ENCODE results near the gene SYCP1. TPM values are rescaled to one million over a fixed set of nuclear protein-coding genes. Genes with fewer than 3 reads are reported as not detected.

The SYCP1 gene
- total and polyA plus RNA-seq, 10 of the 15 experiments (the other 5 are each of a cell fraction or from before 2014, with no cell fraction given) = not detected

GRCh38 chr1:115012434-115012833 lies 157.8 kb downstream of the SYCP1 start (continued):
- TF ChIP-seq BCL3 (IDR thresholded peaks at IDR 0.05; ENCODE audit: borderline replicate concordance, insufficient read depth, low read depth, low read length, poor library complexity, severe bottlenecking) (no peak), CHD4 (IDR thresholded peaks at IDR 0.05) (no peak), BCLAF1 (IDR thresholded peaks at IDR 0.05) (no peak), NFXL1 (IDR thresholded peaks at IDR 0.05; ENCODE audit: borderline replicate concordance) (no peak), FOXK2 (IDR thresholded peaks at IDR 0.05) (no peak), NR2F1 (conservative IDR thresholded peaks at IDR 0.05) (no peak), REST (IDR thresholded peaks at IDR 0.05; ENCODE audit: low read depth, low read length) (no peak)
